A549 (cell line): ENCODE data around the gene PDP2. TPM values are rescaled to one million over a fixed set of nuclear protein-coding genes. Genes with fewer than 3 reads are reported as not detected.

ENCODE experiments used
- ATAC-seq, 2 experiments: fragments of 200-7000 bp in 1 of 2; fragments of >200 bp in 1 of 2; cut with Nextera tagmentation in 1 of 2; cut with Tn5 transposase in 1 of 2; 3 replicates each; pipeline versions ENCODE4 v1.8.0 to v1.9.1; 2018 to 2020; ENCODE audit warnings: mild to moderate bottlenecking in 1 of 2, moderate library complexity in 1 of 2
- CTCF ChIA-PET: fragments of 300-600 bp; sonication (Branson Sonifier 250); formaldehyde crosslinking; extraction: SDS; loops from one replicate; lab custom pipeline; 2021; ENCODE audit warnings: antibody characterized with exemption, inconsistent platforms; lab: Yijun Ruan, JAX
- POLR2A ChIA-PET: fragments of 350-600 bp; formaldehyde crosslinking; extraction: SDS; loops from one replicate; lab custom pipeline; 2021; ENCODE audit warnings: antibody characterized with exemption, inconsistent platforms; lab: Yijun Ruan, JAX
- DNase-seq, 2 experiments: peaks; one replicate each; pipeline versions ENCODE4 v3.0.0 to v3.0.0-alpha.2; 2011 to 2016; ENCODE audit warnings: low read depth in 1 of 2, low spot score in 1 of 2
- FAIRE-seq: peaks from 2 replicates; lab custom pipeline; 2011; peaks lifted over from hg19 to GRCh38; lab: Jason Lieb, UNC
- H3K27ac ChIP-seq, 2 experiments: fragments of >200 bp; sonication (Bioruptor Twin); formaldehyde crosslinking; 3 replicates each; pipeline ENCODE4 v1.5.1; 2016 to 2017
- H3K4me1 ChIP-seq: fragments of >200 bp; sonication (Bioruptor Twin); formaldehyde crosslinking; 3 replicates; pipeline ENCODE4 v1.6.1; 2016
- H3K4me2 ChIP-seq: fragments of >200 bp; sonication (Bioruptor Twin); formaldehyde crosslinking; 3 replicates; pipeline ENCODE4 v1.6.1; 2016
- H3K4me3 ChIP-seq: fragments of >200 bp; sonication (Bioruptor Twin); formaldehyde crosslinking; 3 replicates; pipeline ENCODE4 v1.5.1; 2016
- H3K9me3 ChIP-seq: fragments of >200 bp; sonication (Bioruptor Twin); formaldehyde crosslinking; 3 replicates; pipeline ENCODE4 v1.6.1; 2016
- CBX2 ChIP-seq: fragments of 200-600 bp; sonication (generic); IDR thresholded peaks from 2 replicates; pipeline ENCODE4 v1.6.1; 2016; ENCODE audit warnings: low read depth, mild to moderate bottlenecking, borderline replicate concordance
- EHMT2 ChIP-seq: fragments of 200-600 bp; sonication (generic); IDR thresholded peaks from 2 replicates; pipeline ENCODE4 v1.6.1; 2016; ENCODE audit warnings: antibody characterized with exemption, low read depth, mild to moderate bottlenecking, moderate library complexity
- EP300 ChIP-seq, 2 experiments: fragments of >200 bp; sonication (Bioruptor Twin); formaldehyde crosslinking; IDR thresholded peaks; 2 replicates in 1 of 2; 3 replicates in 1 of 2; pipeline ENCODE4 v1.6.1; 2016 to 2017
- ESRRA ChIP-seq: fragments of 150-350 bp; IDR thresholded peaks from 2 replicates; pipeline ENCODE4 v1.6.1; 2014; ENCODE audit warnings: mild to moderate bottlenecking, low read length, borderline replicate concordance
- FOSL2 ChIP-seq, 2 experiments: fragments of 450-650 bp in 1 of 2; fragments of >200 bp in 1 of 2; sonication (Bioruptor Twin) in 1 of 2; formaldehyde crosslinking; IDR thresholded peaks; 2 replicates each; pipeline versions ENCODE4 v1.5.0 to v1.6.1; 2016 to 2020; ENCODE audit warnings: mild to moderate bottlenecking in 1 of 2, moderate library complexity in 1 of 2
- GATA3 ChIP-seq: IDR thresholded peaks from 2 replicates; pipeline ENCODE4 v1.6.1; 2012; ENCODE audit warnings: borderline replicate concordance
- HDAC2 ChIP-seq: fragments of 200-600 bp; sonication (generic); IDR thresholded peaks from 2 replicates; pipeline ENCODE4 v1.6.1; 2016
- HOXB13 ChIP-seq: fragments of 250-450 bp; sonication (Bioruptor Pico); IDR thresholded peaks from 2 replicates; pipeline ENCODE4 v1.5.0; 2020; ENCODE audit warnings: low read depth, mild to moderate bottlenecking, moderate library complexity
- HOXB5 ChIP-seq: fragments of 250-450 bp; sonication (Bioruptor Pico); IDR thresholded peaks from 2 replicates; pipeline ENCODE4 v1.5.0; 2020; ENCODE audit warnings: mild to moderate bottlenecking, moderate library complexity
- KDM1A ChIP-seq: fragments of 200-600 bp; sonication (generic); IDR thresholded peaks from 2 replicates; pipeline ENCODE4 v1.6.1; 2016; ENCODE audit warnings: low read depth, mild to moderate bottlenecking
- NFE2L2 ChIP-seq: fragments of 150-350 bp; conservative IDR thresholded peaks from 2 replicates; pipeline ENCODE4 v1.6.1; 2014; ENCODE audit warnings: low read length
- NPAS2 ChIP-seq: fragments of 250-450 bp; sonication (Bioruptor Pico); IDR thresholded peaks from 2 replicates; pipeline ENCODE4 v1.8.0; 2022; ENCODE audit warnings: mild to moderate bottlenecking, moderate library complexity, borderline replicate concordance
- PHF8 ChIP-seq: fragments of 200-600 bp; sonication (generic); IDR thresholded peaks from 2 replicates; pipeline ENCODE4 v1.6.1; 2016; ENCODE audit warnings: low read depth, mild to moderate bottlenecking, antibody characterized with exemption, moderate library complexity, borderline replicate concordance
- RARB ChIP-seq: fragments of 250-450 bp; sonication (Bioruptor Pico); IDR thresholded peaks from 2 replicates; pipeline ENCODE4 v1.8.0; 2021; ENCODE audit warnings: mild to moderate bottlenecking, moderate library complexity
- RNF2 ChIP-seq: fragments of 200-600 bp; sonication (generic); IDR thresholded peaks from 2 replicates; pipeline ENCODE4 v1.6.1; 2016; ENCODE audit warnings: low read depth, mild to moderate bottlenecking, antibody characterized with exemption, moderate library complexity, borderline replicate concordance
- SREBF2 ChIP-seq: fragments of 450-650 bp; IDR thresholded peaks from 2 replicates; pipeline ENCODE4 v1.6.1; 2014; ENCODE audit warnings: mild to moderate bottlenecking, moderate library complexity
- ZFP36 ChIP-seq: fragments of 450-650 bp; IDR thresholded peaks from 2 replicates; pipeline ENCODE4 v1.6.1; 2014; ENCODE audit warnings: borderline replicate concordance; ENCODE audit not compliant: partially characterized antibody
- WGBS: methylation state at CpG from one replicate; pipeline ENCODE4 v1.1.6; 2017; ENCODE audit errors: missing lambda C conversion rate; 5-methylcytosine and 5-hydroxymethylcytosine counted together
- polyA plus RNA-seq, 4 experiments: library from polyadenylated mRNA; depleted of rRNA in 3 of 4; stranded (reverse); fragments of >200 nt; fragmentation: RNase III in 1 of 4; extraction: RNeasy Plus Mini Kit Qiagen cat#74134 plus additional on column Dnase treatment in 1 of 4; gene quantifications; 2 replicates in 3 of 4; 3 replicates in 1 of 4; pipeline ENCODE4 v1.2.3, GENCODE V29; 2011 to 2017
- TF ChIP-seq, protein P1 (sequence below): IDR thresholded peaks from 2 replicates; pipeline ENCODE4 v1.6.1; 2012; ENCODE audit warnings: low read depth, borderline replicate concordance
- TF ChIP-seq, protein P2 (sequence below): fragments of 150-350 bp; IDR thresholded peaks from 2 replicates; pipeline ENCODE4 v1.6.1; 2014; ENCODE audit warnings: low read depth, mild to moderate bottlenecking, low read length
- TF ChIP-seq, protein P3 (sequence below): fragments of 200-600 bp; sonication (generic); IDR thresholded peaks from 2 replicates; pipeline ENCODE4 v1.6.1; 2016; ENCODE audit warnings: antibody characterized with exemption, mild to moderate bottlenecking, moderate library complexity

The PDP2 gene
- polyA plus RNA-seq, 2 of the 4 experiments (the other 2 are of a cell fraction): 10.0 to 10.5 TPM

DNA sequence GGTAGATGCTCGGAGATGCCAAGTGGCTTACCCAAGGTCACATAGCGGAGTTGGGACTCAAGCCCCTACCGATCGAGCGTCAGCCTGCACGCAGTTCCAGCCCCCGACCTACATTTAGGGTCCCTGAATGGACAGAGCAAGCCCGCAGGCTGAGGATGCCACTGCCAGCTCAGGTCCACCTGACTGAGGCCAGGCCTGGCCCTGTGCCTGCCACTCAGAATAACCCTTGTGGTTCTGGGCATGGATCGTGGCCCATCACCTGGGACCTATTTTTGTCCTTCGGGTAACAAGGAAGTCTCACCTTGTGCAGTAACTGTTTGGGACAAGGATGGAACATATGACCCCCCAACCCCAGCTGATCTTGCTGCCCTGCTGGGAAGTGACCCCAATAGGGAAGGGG lies 21.3 kb downstream of the PDP2 start (continued):
- TF ChIP-seq SREBF2 (no peak), NPAS2 (no peak), NFE2L2 (no peak), HDAC2 (no peak), KDM1A (no peak), EHMT2 (no peak)
- TF ChIP-seq, protein P1, sequence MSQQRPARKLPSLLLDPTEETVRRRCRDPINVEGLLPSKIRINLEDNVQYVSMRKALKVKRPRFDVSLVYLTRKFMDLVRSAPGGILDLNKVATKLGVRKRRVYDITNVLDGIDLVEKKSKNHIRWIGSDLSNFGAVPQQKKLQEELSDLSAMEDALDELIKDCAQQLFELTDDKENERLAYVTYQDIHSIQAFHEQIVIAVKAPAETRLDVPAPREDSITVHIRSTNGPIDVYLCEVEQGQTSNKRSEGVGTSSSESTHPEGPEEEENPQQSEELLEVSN: no peak

DNA sequence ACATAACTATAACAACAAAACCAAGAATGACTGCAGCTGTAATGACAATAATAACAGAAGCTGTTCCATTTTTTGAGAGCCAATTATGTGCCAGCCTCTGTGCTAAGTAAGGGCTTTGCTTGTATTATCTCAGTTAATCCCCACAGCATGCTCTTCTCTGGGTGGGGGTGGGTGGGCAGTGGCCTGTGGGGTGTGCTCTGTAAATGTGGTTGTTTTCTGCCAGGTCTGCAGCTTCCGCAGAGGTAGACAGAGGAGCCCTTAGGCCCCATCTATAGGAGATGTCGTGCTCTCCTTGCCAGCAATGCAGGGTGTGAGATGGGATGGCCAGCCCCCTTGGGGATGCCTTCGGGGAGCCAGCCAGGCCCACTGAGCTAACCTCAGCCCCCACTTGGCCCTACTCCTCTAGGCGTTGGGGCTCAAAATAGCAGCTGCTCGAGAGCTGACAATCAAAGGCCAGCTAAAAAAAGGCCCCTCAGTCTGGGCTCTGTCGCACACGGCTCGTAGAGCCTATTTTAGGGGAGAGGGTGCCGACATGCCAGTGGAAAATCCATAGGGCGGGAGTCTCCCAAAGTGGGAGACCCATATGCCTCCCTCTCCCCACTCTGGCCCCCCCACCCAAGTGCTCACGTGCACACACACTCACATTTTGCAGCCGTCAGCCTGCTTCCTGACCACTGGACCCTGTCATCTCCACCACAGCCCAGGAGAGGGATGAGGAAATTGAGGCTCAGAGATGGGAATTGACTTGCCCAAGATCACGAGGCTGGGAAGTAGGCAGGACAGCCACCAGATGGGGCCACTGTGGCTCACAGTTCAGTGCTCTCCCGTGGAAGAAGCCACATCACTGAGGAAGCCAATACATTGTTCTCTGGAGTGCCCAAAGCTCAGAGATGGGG lies 22.6 kb downstream of the PDP2 start:
- CTCF ChIA-PET: interaction anchor here (0.6 to 40.8 kb wide), 8 partner anchors 4 to 341 kb away, joined by 3 to 837 read pairs (median 4); partner anchors contain the start of genes CDH16, PDP2 and RRAD
- H3K4me1 ChIP-seq: peaks cover 28% of the 10 kb centered on the region

More for the DNA sequence above, 22.6 kb downstream of the PDP2 start:
- H3K4me3 ChIP-seq: no peak overlapping the region
- FAIRE-seq (no peak), DNase-seq (no peak)
- TF ChIP-seq HOXB5 (CRISPR knock-in tag) (no peak), HOXB13 (CRISPR knock-in tag) (no peak), KDM1A (no peak), RARB (CRISPR knock-in tag) (no peak), PHF8 (no peak), RNF2 (no peak), ZFP36 (no peak), GATA3 (no peak), CBX2 (no peak), FOSL2 (IDR thresholded peaks at IDR 0.05) (no peak), FOSL2 (CRISPR knock-in tag; IDR thresholded peaks at IDR 0.05) (no peak), EP300 (IDR thresholded peaks at IDR 0.05) (no peak), ESRRA (no peak)
- TF ChIP-seq, protein P2, sequence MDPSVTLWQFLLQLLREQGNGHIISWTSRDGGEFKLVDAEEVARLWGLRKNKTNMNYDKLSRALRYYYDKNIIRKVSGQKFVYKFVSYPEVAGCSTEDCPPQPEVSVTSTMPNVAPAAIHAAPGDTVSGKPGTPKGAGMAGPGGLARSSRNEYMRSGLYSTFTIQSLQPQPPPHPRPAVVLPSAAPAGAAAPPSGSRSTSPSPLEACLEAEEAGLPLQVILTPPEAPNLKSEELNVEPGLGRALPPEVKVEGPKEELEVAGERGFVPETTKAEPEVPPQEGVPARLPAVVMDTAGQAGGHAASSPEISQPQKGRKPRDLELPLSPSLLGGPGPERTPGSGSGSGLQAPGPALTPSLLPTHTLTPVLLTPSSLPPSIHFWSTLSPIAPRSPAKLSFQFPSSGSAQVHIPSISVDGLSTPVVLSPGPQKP: no peak
- TF ChIP-seq, protein P3, sequence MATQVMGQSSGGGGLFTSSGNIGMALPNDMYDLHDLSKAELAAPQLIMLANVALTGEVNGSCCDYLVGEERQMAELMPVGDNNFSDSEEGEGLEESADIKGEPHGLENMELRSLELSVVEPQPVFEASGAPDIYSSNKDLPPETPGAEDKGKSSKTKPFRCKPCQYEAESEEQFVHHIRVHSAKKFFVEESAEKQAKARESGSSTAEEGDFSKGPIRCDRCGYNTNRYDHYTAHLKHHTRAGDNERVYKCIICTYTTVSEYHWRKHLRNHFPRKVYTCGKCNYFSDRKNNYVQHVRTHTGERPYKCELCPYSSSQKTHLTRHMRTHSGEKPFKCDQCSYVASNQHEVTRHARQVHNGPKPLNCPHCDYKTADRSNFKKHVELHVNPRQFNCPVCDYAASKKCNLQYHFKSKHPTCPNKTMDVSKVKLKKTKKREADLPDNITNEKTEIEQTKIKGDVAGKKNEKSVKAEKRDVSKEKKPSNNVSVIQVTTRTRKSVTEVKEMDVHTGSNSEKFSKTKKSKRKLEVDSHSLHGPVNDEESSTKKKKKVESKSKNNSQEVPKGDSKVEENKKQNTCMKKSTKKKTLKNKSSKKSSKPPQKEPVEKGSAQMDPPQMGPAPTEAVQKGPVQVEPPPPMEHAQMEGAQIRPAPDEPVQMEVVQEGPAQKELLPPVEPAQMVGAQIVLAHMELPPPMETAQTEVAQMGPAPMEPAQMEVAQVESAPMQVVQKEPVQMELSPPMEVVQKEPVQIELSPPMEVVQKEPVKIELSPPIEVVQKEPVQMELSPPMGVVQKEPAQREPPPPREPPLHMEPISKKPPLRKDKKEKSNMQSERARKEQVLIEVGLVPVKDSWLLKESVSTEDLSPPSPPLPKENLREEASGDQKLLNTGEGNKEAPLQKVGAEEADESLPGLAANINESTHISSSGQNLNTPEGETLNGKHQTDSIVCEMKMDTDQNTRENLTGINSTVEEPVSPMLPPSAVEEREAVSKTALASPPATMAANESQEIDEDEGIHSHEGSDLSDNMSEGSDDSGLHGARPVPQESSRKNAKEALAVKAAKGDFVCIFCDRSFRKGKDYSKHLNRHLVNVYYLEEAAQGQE: no peak
- TF ChIP-seq, protein P1: no peak
- TF ChIP-seq, all 56 proteins: peak for 0
- H3K9me3 ChIP-seq: no peaks in the 10 kb centered on the region
- POLR2A ChIA-PET: no interaction called here
- WGBS: 75% methylated on average over 13 of the region's 14 CpGs
- H3K27ac ChIP-seq: no peak overlapping the region
- no peak overlapping the region for H3K4me2 ChIP-seq
- no peak for ATAC-seq
